NOMO-1 (cell line): ENCODE data around the gene PRKCSH.

Experiments used
- DNase-seq, 2 experiments: peaks; one replicate each; lab custom pipeline; 2025; ENCODE audit not compliant: unreplicated experiment in 2 of 2; lab: John Stamatoyannopoulos, UW

PRKCSH gene

GRCh38 chr19:11435057-11435832 is at the start of gene PRKCSH, which contains the start of gene ODAD3:
Gene PRKCSH (plus strand): TSS chr19:11435635. CDS start chr19:11436118, 483 bp downstream.
Gene ODAD3 (minus strand): TSS chr19:11435121. CDS start chr19:11435016, 105 bp downstream.
- peak; percentile 99 to 100 for DNase-seq

- peak; percentile 75 to 88 for DNase-seq
Measured at GRCh38 chr19:11387162-11388034, 48.0 kb upstream of the PRKCSH start.

GRCh38 chr19:11390359-11390758 is 45.1 kb upstream of the PRKCSH start:
- no peak for DNase-seq

GRCh38 chr19:11390933-11391680 is 44.3 kb upstream of the PRKCSH start:
- DNase-seq: no peak

GRCh38 chr19:11397089-11397610 is 38.3 kb upstream of the PRKCSH start:
- no peak for DNase-seq

- no peak for DNase-seq
Measured at GRCh38 chr19:11399667-11400066, 35.8 kb upstream of the PRKCSH start.

- DNase-seq: no peak
Measured at GRCh38 chr19:11400798-11401197, 34.6 kb upstream of the PRKCSH start.

GRCh38 chr19:11401808-11402543 is 33.5 kb upstream of the PRKCSH start:
- no peak for DNase-seq

- DNase-seq: no peak
Measured at GRCh38 chr19:11404588-11405222, 30.7 kb upstream of the PRKCSH start.

GRCh38 chr19:11405846-11406643 is 29.4 kb upstream of the PRKCSH start:
- DNase-seq: no peak

GRCh38 chr19:11406703-11407236 is 28.7 kb upstream of the PRKCSH start:
- DNase-seq: peak in 1 of 2 experiments; percentile 35

- DNase-seq: no peak
Measured at GRCh38 chr19:11408591-11408990, 26.8 kb upstream of the PRKCSH start.

- no peak for DNase-seq
Measured at GRCh38 chr19:11410682-11411081, 24.8 kb upstream of the PRKCSH start.

- no peak for DNase-seq
Measured at GRCh38 chr19:11414544-11414943, 20.9 kb upstream of the PRKCSH start.

- DNase-seq: no peak
Measured at GRCh38 chr19:11416346-11417052, 18.9 kb upstream of the PRKCSH start.

GRCh38 chr19:11418094-11418548 is 17.3 kb upstream of the PRKCSH start:
- no peak for DNase-seq

- no peak for DNase-seq
Measured at GRCh38 chr19:11418549-11419506, 16.6 kb upstream of the PRKCSH start, which contains the start of gene RGL3. Gene RGL3 (minus strand): TSS chr19:11419314. CDS start chr19:11419278, 36 bp downstream.
